GM12873 (cell line): ENCODE measurements around the gene SOX2.

ENCODE experiments used
- TF ChIP-seq, protein P1 (sequence below): IDR thresholded peaks from 2 replicates; pipeline ENCODE4 v1.5.1; 2012; ENCODE audit warnings: low read depth, mild to moderate bottlenecking, moderate library complexity, low read length, control low read depth; ENCODE audit not compliant: insufficient read depth; ENCODE audit errors: missing control alignments

SOX2 gene

DNA sequence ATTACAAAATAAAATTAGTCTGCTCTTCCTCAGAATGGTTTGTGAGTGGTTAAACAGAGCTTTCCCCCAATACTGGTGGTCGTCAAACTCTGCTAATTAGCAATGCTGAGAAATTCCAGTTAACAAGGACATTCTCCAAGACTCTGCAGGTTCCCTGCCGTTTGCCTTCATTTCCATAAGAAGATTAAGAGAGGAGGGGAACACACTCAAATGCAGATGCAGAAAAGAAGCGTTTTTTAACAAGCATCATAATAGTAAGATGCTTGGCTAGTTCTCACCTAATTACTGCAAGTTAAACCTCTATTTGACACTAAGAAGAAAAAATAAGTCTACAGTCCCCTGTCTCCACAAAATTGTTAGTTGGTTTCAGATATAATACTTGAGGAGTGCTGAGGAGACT is 3.7 kb upstream of the SOX2 start:
- TF ChIP-seq, protein P1, sequence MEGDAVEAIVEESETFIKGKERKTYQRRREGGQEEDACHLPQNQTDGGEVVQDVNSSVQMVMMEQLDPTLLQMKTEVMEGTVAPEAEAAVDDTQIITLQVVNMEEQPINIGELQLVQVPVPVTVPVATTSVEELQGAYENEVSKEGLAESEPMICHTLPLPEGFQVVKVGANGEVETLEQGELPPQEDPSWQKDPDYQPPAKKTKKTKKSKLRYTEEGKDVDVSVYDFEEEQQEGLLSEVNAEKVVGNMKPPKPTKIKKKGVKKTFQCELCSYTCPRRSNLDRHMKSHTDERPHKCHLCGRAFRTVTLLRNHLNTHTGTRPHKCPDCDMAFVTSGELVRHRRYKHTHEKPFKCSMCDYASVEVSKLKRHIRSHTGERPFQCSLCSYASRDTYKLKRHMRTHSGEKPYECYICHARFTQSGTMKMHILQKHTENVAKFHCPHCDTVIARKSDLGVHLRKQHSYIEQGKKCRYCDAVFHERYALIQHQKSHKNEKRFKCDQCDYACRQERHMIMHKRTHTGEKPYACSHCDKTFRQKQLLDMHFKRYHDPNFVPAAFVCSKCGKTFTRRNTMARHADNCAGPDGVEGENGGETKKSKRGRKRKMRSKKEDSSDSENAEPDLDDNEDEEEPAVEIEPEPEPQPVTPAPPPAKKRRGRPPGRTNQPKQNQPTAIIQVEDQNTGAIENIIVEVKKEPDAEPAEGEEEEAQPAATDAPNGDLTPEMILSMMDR, result no peak

DNA sequence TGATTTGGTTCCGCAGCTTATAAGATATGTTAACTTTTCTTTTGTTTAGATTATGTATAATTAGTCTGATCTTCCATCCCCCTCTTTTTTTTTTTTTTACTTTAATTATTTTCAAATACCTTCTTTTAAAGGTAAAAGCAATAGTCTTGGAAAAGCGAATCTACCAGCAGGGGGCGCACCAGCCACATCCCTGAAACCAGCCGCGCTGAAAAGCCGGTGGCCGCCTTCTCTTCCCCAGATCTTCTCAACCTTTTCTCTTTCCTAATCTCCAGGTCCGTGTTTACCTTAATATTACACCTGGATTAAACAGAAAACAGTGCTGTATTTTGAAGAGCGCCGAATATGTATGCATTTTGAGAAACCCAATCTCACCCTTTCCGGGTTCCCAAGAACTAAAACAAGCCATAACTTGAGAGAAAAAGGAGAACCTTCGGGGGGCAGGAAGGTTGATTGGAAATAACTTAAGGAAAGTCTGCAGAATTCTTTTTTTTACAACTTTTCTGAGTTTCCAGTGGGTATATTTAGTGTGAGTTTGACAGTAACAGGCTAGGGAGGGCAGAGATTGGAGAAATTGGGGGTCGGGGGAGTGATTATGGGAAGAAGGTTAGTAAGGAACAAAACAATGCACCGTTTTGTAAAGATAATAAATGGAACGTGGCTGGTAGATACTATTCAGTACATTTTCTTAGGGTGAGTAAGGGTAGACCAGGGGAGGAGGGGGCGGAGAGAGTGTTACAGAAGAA is 2.0 kb upstream of the SOX2 start:
- TF ChIP-seq, protein P1, result peak; percentile 61

DNA sequence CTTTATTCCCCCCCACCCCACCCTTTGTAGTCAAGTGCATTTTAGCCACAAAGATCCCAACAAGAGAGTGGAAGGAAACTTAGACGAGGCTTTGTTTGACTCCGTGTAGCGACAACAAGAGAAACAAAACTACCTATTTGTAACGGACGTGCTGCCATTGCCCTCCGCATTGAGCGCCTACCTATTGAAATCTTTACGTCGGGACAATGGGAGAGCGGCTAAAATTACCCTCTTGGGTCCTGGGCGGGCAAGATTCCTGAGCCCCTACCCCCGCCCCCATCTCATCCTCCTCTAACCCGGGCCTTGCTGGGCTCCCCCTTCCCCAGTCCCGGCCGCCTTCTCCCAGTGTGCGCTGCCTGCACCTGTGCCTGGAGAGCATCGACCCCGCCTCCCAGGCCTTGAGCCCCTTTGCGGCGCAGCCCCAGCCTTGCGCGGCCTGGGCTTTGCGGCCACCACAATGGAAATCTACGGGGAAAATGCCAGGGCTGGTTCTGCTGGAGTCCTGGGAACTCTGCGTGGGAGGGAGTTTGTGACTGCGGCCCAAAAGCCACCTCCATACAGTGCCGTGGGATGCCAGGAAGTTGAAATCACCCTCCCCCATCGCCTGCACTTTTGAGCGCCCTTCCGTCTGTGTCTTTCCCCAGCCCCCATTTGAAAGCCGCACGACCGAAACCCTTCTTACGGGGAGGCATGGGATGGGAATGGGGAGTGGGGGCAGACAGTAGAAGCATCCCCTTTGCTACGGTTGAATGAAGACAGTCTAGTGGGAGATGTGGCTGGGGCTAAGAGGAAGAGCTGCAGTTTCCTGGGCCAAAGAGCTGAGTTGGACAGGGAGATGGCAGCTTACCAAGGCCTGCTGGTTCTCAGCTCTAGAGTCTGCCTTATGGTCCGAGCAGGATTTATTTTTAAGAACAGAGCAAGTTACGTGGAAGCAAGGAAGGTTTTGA is 1.1 kb upstream of the SOX2 start:
- TF ChIP-seq, protein P1, result no peak

DNA sequence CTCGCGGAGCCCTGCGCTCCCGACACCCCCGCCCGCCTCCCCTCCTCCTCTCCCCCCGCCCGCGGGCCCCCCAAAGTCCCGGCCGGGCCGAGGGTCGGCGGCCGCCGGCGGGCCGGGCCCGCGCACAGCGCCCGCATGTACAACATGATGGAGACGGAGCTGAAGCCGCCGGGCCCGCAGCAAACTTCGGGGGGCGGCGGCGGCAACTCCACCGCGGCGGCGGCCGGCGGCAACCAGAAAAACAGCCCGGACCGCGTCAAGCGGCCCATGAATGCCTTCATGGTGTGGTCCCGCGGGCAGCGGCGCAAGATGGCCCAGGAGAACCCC is 464 bp downstream of the SOX2 start:
- TF ChIP-seq, protein P1, result no peak

DNA sequence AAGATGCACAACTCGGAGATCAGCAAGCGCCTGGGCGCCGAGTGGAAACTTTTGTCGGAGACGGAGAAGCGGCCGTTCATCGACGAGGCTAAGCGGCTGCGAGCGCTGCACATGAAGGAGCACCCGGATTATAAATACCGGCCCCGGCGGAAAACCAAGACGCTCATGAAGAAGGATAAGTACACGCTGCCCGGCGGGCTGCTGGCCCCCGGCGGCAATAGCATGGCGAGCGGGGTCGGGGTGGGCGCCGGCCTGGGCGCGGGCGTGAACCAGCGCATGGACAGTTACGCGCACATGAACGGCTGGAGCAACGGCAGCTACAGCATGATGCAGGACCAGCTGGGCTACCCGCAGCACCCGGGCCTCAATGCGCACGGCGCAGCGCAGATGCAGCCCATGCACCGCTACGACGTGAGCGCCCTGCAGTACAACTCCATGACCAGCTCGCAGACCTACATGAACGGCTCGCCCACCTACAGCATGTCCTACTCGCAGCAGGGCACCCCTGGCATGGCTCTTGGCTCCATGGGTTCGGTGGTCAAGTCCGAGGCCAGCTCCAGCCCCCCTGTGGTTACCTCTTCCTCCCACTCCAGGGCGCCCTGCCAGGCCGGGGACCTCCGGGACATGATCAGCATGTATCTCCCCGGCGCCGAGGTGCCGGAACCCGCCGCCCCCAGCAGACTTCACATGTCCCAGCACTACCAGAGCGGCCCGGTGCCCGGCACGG is 991 bp downstream of the SOX2 start:
- TF ChIP-seq, protein P1, result no peak

DNA sequence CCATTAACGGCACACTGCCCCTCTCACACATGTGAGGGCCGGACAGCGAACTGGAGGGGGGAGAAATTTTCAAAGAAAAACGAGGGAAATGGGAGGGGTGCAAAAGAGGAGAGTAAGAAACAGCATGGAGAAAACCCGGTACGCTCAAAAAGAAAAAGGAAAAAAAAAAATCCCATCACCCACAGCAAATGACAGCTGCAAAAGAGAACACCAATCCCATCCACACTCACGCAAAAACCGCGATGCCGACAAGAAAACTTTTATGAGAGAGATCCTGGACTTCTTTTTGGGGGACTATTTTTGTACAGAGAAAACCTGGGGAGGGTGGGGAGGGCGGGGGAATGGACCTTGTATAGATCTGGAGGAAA is 1.5 kb downstream of the SOX2 start:
- TF ChIP-seq, protein P1, result no peak
